ENCODE measurements around the gene WNT7A.

The WNT7A gene

DNA sequence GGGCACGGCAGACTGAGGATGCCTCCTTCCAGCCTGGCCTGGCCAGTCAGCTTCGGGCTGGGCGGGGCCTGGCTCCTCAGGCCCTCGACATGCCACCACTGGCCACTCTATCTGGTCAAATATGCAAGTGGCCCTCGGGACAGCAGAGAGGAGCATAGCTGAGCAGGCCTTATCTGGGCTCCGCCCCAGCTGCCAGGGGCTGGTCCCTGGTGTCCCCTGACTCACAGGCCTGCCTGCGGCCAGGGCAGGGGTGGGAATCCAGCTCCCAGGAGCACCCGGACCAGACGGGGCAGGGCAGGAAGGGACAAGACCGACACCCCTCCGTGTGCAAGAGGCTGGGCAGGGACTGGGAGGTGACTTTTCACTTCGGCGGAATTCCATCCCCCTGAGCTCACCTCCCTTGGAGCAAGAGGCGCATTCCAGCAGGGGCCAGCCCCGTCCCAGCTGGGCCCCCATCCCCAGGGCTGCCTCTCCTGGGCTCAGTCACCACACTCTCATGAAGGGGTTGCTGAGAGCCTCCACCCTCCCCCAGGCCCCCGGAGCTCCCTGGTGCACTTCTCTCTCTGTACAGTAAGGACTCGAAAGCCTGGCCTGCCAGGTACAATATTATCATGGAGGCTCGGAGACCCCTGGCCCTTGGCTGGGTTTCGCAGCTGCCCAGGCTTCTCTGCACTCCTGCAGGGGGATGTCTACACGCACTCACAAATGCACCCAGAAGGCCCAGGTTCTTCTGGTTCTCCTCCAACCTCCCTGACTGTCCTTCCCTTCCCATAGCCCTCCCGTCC is 29.5 kb downstream of the WNT7A start:
- DNase-seq (ENCODE audit: extremely low spot score, insufficient read length, low read depth) (no peak), FAIRE-seq (no peak)

DNA sequence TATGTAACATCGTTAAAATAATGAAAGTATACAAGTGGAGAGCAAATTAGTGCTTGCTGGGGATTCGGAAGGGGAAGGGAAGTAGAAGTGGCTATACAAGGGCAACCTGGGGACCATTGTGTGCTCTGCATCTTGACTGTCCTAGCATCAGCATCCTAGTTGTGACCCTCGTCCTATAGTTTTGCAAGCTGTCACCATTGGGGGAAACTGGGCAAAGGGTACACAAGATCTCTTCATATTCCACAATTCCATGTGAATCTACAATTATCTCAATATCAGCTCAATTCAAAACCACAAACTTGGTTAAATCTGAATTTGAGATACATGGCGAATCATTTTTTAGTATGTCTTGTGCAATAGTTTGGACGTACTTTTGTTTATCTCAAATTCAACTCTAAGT is 30.9 kb downstream of the WNT7A start:
- no peak for FAIRE-seq
- DNase-seq (ENCODE audit: extremely low spot score, insufficient read length, low read depth) = no peak

DNA sequence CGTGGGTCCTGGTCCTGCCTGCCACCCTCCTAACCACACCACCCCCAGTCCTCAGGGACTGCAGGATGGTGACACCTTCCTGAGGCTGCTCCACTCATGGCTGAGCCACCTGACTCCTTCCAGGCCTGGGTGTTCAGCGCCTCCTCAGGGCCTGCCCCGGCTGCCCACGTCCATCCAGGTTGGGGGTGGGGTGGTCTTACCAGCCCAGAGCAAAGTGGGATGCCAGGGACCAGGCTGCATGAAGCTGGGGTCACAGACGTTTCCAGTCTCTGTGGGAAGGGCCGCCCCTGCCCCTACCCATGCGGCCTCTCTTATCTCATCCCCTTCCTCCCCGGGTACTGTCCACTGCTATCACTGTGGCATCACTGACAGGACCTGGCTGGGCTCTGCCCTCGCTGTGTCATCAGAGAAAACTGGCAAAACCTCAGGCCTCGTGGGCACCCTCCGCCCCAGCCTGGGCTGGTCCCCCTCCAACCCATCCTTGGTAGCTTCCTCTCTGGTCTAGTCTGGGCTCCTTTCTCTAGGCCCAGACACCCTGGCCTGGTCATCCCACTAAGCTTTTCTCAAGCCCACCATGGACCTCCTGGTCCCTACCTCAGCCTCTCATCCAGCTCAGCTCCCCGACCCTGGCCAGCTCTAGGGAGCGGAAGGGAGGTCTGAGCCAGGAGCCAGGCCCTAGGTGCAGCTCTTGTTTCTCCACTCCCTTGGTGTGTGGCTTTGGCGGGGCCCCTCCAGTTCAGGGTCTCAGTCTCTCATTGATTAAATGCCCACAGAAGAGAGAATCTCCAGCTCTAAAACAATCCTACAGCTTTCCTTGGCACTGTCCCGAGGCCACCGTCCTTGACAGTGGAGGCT is 32.9 kb downstream of the WNT7A start:
- FAIRE-seq (no peak), DNase-seq (ENCODE audit: extremely low spot score, insufficient read length, low read depth) (no peak)

GRCh38 chr3:13846238-13846637 is 33.6 kb downstream of the WNT7A start:
- DNase-seq (ENCODE audit: extremely low spot score, insufficient read length, low read depth) = no peak
- no peak for FAIRE-seq

DNA sequence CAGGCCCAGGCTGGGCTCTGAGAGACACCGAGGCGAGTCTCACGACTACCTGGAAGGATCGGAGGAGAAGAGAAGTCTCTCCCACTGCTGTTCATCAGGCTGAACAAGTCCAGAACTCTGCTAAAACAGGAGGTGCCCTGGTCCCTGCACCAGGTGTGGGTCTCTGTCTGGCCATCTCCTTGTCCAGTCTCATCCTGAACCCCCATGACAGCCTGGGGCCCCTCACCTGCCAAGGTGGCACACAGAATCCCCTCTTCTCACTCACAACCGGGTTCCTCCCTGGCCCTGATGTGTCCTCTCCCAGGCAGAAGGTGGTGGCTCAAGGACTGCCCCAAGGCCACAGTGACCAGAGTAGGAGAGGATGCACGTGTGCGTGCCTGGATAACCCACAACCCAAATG is 34.1 kb downstream of the WNT7A start:
- FAIRE-seq (no peak), DNase-seq (ENCODE audit: extremely low spot score, insufficient read length, low read depth) (no peak)

GRCh38 chr3:13844911-13845310 is 35.0 kb downstream of the WNT7A start:
- FAIRE-seq (no peak), DNase-seq (ENCODE audit: extremely low spot score, insufficient read length, low read depth) (no peak)

- DNase-seq (ENCODE audit: extremely low spot score, insufficient read length, low read depth) (no peak), FAIRE-seq (no peak)
Observed at GRCh38 chr3:13844286-13844685, 35.6 kb downstream of the WNT7A start.

DNA sequence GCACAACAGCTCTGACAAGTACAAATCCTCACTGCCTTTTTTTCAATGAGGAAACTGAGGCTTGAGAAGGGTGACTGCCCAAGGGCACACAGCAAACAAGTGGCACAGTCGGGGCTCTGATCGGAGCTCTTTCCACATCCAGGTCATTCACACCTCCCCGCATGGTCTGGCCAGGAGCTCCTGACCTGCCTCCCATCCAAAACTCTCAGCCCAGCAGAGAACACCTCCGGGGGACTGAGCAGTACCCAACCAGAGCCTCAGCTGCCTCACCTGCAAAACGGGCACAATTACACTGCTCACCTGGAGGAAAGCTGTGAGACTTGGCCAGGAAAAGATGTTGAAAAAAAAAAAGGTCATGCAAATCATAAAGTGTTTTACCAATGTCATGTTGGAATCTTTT is 36.5 kb downstream of the WNT7A start:
- FAIRE-seq (no peak), DNase-seq (ENCODE audit: extremely low spot score, insufficient read length, low read depth) (no peak)

DNA sequence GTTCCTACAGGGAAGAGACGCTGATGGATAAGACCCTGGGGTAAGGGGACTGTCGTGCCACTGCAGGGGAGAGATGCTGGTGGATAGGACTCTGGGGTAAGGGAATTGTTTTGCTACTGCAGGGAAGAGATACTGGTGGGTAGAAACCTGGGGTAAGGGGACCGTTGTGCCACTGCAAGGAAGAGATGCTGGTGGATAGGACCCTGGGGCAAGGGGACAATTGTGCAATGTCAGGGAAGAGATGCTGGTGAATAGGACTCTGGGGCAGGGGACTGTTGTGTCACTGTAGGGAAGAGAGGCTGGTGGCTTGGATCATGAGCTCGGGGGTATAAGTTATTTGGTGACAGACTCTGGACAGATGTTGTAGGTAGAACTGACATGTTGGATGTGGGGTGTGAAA is 37.6 kb downstream of the WNT7A start:
- FAIRE-seq = no peak

DNA sequence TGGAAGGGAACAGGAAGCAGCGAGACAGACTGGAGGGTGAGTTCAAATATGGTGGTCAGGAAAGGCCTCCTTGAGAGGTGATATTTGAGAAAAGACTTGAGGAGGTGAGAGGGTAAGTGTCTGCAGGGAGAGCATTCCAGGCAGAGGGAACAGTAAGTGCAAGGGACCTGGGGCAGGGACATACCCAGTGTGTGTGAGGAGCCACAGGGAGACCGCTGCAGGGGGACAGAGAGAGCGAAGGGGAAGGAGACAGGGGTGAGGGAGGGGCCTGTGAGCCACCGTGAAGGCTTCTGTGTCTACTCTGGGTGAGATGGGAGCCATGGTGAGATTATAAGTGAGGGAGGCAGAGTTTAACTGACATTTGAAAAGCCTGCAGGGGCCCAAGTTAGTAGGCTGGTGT is 38.0 kb downstream of the WNT7A start:
- no peak for DNase-seq (ENCODE audit: extremely low spot score, insufficient read length, low read depth)

More for the DNA sequence above, 37.6 kb downstream of the WNT7A start:
- no peak for DNase-seq (ENCODE audit: extremely low spot score, insufficient read length, low read depth)

DNA sequence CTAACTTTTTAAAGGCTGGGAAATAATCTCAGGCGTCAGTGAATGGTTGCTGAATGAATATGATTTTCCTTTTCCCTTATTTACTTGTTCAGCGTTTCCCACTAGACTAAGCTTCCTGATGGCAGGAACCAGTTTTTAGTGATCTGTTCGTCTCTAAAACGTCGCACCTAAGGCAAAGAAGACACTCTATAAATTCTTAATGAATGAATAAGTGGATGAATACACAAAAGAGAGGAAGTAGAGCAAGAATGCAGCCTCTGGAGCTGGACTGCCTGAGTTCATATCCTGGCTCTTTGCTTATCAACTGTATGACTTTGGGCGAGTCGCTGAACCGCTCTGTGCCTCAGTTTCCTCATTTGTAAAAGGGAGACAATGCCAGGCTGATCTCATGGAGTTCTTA is 38.7 kb downstream of the WNT7A start:
- FAIRE-seq = no peak

More for the DNA sequence above, 38.0 kb downstream of the WNT7A start:
- no peak for FAIRE-seq

GRCh38 chr3:13840456-13840855 is 39.4 kb downstream of the WNT7A start:
- DNase-seq (ENCODE audit: extremely low spot score, insufficient read length, low read depth) = no peak
- FAIRE-seq = no peak

More for the DNA sequence above, 38.7 kb downstream of the WNT7A start:
- DNase-seq (ENCODE audit: extremely low spot score, insufficient read length, low read depth) = no peak

DNA sequence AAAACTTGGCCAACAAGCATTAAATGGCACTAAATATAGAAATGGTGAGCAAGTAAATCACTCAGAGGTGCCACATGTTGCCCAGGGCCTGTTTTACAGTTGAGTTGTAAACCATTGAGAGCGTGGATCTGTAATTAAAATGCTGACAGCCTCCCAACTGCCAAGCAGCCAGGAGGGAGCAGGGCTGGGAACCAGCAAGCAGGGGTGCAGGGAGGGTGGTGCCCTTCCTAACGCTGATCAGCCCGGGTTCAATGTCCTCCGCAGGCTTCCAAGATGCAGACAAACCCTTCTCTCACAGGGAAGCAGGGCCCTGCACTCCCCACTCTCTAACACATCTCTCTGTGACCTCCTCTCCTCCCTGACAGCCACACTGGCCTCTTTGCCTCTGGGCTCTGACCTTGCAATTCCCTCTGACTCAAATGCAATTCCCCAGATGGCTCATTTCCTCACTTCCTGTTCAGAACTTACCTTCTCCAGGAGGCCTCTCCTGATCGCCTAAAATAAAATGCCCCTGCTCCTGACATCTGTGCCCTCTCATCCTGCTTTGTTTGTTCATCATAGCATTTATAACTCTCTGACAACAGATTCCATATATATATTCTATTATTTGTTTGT is 40.0 kb downstream of the WNT7A start:
- no peak for FAIRE-seq

GRCh38 chr3:13839253-13839652 is 40.6 kb downstream of the WNT7A start:
- DNase-seq (ENCODE audit: extremely low spot score, insufficient read length, low read depth) (no peak), FAIRE-seq (no peak)

More for the DNA sequence above, 40.0 kb downstream of the WNT7A start:
- DNase-seq (ENCODE audit: extremely low spot score, insufficient read length, low read depth) = no peak

GRCh38 chr3:13838421-13838820 is 41.5 kb downstream of the WNT7A start:
- no peak for DNase-seq (ENCODE audit: extremely low spot score, insufficient read length, low read depth)
- FAIRE-seq = no peak

DNA sequence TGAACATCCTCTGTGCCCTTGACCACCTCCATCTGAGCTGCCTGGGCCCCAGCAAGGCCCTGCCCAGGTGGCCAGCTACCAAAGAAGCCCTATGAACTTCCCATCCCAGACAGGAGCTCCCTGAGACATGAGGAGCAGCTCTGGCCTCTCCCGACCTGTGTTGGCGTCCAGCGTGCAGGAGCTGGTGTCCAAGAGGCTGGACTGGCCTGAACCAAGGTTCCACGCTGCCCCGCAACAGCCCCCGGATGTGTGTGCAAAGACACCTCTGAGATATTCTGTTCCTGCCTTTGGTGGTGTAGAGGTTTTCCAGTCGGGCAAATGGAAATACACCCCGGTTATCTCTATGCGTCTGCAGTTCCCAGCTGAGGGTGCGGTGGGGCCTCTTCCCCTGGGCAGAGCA is 42.1 kb downstream of the WNT7A start:
- DNase-seq (ENCODE audit: extremely low spot score, insufficient read length, low read depth) (no peak), FAIRE-seq (no peak)

DNA sequence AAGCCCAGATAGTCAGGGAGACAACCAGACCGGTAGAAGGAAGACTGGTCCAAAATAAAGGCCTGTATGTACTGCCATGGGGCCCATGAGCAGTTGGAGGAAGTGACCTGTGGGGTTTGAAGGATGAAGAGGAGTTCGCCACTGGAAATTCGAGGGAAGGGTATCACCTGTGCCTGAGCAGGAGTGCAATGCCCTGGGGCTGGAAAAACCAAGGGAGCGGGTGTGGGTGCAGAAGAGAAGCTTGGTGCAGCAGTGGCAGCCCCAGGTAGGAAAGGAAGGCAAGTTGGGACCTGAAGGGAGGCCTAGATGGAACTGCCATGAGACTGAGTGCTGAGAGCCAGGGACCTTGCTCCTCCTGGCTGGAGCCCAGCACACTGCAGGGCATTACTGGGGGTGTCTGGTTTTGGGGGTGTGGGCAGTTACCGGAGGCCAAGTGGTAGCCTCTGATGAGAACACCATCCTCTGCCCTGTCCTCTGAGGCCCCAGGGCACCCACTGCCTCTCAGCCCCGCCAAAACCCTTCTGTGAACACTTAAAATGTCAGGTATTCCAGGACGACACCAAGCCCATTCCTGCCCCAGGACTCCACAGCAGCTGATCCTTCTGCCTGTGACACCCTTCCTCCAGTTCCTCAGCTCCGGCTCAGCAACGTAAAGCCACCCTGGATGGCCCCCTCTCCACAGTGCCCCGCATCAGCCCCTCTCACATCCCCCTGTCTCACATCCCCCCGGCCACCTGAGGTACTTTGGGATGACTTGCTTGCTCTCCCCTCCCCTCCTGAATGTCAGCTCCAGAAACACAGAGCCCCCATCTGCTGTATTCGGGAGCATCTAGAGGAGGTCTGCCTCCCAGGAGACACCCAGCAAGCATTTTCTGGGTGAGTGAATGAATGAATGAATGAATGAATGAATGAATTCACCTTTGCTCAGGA is 42.9 kb downstream of the WNT7A start:
- FAIRE-seq (no peak), DNase-seq (ENCODE audit: extremely low spot score, insufficient read length, low read depth) (no peak)

DNA sequence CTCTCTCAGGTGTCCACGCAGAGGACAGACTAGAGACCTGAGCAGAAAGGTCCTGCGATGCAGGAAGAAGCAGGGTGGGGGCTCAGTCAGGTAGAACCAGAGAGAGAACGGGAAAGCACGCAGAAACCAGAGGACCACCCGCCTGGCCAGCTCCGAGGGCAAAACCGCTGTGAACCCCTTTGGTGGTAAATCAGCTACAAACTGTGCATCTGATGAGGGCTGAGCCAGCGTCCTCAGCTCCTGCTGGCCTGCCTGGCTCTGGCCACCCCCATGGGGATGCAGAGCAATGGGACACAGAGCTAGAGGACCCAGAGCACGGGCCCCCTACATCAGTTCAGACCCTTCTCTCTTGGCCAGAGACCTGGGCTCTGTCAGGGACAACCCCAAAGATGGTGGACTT is 44.6 kb downstream of the WNT7A start:
- no peak for DNase-seq (ENCODE audit: extremely low spot score, insufficient read length, low read depth)
- no peak for FAIRE-seq

DNA sequence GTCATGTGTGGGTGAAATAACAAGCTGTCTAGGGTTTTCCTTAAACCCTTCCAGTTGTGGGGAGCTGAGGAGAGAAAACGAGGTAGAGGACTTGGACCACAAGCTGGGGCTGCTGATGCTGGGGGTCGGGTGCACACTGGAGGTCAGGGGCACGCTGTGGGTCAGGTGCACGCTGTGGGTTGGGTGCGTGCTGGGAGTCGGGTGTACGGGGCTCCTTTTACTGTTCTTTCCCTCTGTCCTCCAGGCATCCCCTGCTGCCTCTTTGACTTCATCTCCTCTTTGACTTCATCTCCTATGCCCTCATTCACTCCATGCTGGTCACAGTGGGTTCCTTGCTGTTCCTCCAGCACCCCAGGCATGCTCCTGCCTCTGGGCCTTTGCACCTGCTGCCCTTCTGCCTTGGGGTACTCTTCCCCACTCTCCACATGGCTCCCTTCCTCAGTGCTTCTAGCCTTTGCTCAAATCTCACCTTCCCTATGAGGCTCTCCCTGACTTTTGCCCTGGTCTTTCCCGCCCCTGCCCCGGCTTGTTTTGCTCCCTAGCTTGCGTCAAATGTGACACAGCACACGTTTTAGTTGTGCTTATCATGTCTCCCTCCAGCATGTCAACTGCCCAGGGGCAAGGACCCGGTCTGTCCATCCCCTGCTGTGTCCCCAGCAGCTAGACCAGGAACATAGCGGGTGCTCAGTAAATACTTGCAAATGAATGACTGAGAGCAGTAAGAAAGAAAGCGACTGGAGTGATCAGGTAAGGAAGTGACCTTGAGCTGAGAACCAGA is 45.4 kb downstream of the WNT7A start:
- FAIRE-seq (no peak), DNase-seq (ENCODE audit: extremely low spot score, insufficient read length, low read depth) (no peak)
